ENCODE data around the gene PRR20C.
"Not testable (repeated sequence)": the region's sequence is repeated elsewhere in the genome, so short reads cannot be mapped to it uniquely, and the experiment has no call there.

PRR20C gene

DNA sequence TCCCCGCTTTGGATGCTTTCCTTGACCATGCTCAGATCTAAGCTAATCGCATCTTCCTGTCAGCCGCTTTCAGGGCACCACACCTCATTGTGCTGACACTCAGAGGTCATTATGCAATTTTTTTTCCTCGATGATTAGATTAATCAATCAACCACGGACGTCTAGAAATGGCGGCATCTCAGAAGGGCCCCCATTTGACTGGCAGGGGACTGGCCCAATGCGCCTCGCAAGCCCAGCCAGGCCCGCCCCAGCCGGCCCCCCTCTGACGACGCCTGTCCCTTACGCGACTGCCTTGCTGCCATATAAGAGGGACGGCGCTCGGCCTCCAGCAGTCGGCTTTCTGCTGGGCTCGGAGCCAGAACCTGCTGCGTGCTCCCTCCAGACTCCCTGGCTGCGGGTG is 6.5 kb downstream of the PRR20C start, which contains the start of gene PRR20D:
Gene PRR20D, plus strand, starts transcription at position 301 of the 400 bp plus-strand sequence. CDS start 387 bp downstream, outside the sequence.
- in situ Hi-C loops (cut with MboI; ENCODE audit: low sequenced_read_pairs, unreplicated experiment); DNase-seq (ENCODE audit: low spot score): not testable (repeated sequence)

DNA sequence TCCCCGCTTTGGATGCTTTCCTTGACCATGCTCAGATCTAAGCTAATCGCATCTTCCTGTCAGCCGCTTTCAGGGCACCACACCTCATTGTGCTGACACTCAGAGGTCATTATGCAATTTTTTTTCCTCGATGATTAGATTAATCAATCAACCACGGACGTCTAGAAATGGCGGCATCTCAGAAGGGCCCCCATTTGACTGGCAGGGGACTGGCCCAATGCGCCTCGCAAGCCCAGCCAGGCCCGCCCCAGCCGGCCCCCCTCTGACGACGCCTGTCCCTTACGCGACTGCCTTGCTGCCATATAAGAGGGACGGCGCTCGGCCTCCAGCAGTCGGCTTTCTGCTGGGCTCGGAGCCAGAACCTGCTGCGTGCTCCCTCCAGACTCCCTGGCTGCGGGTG is 13.0 kb downstream of the PRR20C start, which contains the start of gene PRR20E:
Gene PRR20E, plus strand, starts transcription at position 301 of the 400 bp plus-strand sequence. CDS start 387 bp downstream, outside the sequence.
- in situ Hi-C loops (cut with MboI; ENCODE audit: low sequenced_read_pairs, unreplicated experiment); DNase-seq (ENCODE audit: low spot score): not testable (repeated sequence)

DNA sequence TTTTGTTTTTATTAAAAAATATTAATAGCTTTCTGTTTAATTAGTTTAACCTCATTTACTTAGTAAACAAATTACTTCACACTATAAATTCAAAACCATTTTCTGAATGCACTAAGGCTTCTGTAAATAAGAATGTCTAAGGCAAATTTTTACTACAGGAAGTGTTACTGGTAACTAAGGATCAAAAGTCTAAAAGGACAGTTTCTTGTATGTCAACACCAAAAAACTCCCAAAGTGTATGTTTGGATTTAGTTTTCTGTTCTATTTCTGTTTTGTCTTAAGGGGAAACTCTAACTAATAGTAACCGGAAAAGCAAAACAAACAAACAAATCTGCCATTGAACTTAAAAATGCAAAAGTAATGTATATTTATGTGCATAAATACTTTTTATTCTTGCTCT is 37.8 kb downstream of the PRR20C start:
- in situ Hi-C loops (cut with MboI; ENCODE audit: low sequenced_read_pairs, unreplicated experiment), result no loop called here
- TF ChIP-seq, protein P1, sequence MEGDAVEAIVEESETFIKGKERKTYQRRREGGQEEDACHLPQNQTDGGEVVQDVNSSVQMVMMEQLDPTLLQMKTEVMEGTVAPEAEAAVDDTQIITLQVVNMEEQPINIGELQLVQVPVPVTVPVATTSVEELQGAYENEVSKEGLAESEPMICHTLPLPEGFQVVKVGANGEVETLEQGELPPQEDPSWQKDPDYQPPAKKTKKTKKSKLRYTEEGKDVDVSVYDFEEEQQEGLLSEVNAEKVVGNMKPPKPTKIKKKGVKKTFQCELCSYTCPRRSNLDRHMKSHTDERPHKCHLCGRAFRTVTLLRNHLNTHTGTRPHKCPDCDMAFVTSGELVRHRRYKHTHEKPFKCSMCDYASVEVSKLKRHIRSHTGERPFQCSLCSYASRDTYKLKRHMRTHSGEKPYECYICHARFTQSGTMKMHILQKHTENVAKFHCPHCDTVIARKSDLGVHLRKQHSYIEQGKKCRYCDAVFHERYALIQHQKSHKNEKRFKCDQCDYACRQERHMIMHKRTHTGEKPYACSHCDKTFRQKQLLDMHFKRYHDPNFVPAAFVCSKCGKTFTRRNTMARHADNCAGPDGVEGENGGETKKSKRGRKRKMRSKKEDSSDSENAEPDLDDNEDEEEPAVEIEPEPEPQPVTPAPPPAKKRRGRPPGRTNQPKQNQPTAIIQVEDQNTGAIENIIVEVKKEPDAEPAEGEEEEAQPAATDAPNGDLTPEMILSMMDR (IDR thresholded peaks at IDR 0.05; ENCODE audit: borderline replicate concordance, control extremely low read depth, extremely low read depth, insufficient read depth, missing control alignments), result no peak
- DNase-seq (ENCODE audit: low spot score), result no peak
